Dedifferentiated amniotic fluid mesenchymal stem cell (primary cell): ENCODE results near the gene MVB12B.

Experiments used
- DNase-seq: peaks from one replicate; pipeline ENCODE4 v3.0.0-alpha.2; 2016; ENCODE audit errors: extremely low spot score

Gene MVB12B

GRCh38 chr9:126520453-126520852 is 193.8 kb downstream of the MVB12B start:
- DNase-seq: no peak

GRCh38 chr9:126521089-126521488 is 194.5 kb downstream of the MVB12B start:
- no peak for DNase-seq

GRCh38 chr9:126521551-126521950 is 194.9 kb downstream of the MVB12B start:
- no peak for DNase-seq

- no peak for DNase-seq
Observed at GRCh38 chr9:126521976-126522590, 195.5 kb downstream of the MVB12B start.

- DNase-seq: no peak
Observed at GRCh38 chr9:126522612-126523356, 196.2 kb downstream of the MVB12B start.

GRCh38 chr9:126523611-126524111 is 197.0 kb downstream of the MVB12B start:
- DNase-seq: no peak

- DNase-seq: no peak
Observed at GRCh38 chr9:126524353-126525077, 197.9 kb downstream of the MVB12B start.

GRCh38 chr9:126526218-126527108 is 199.8 kb downstream of the MVB12B start:
- DNase-seq: no peak

- DNase-seq: no peak
Observed at GRCh38 chr9:126527109-126527825, 200.6 kb downstream of the MVB12B start.

GRCh38 chr9:126528111-126528510 is 201.5 kb downstream of the MVB12B start:
- DNase-seq: no peak

GRCh38 chr9:126528915-126529314 is 202.3 kb downstream of the MVB12B start:
- DNase-seq: no peak

- DNase-seq: no peak
Observed at GRCh38 chr9:126531035-126531571, 204.5 kb downstream of the MVB12B start.

- DNase-seq: no peak
Observed at GRCh38 chr9:126531591-126531990, 205.0 kb downstream of the MVB12B start.

GRCh38 chr9:126532019-126532462 is 205.4 kb downstream of the MVB12B start:
- no peak for DNase-seq

GRCh38 chr9:126532489-126532888 is 205.9 kb downstream of the MVB12B start:
- DNase-seq: no peak

GRCh38 chr9:126532951-126533925 is 206.6 kb downstream of the MVB12B start:
- no peak for DNase-seq

- DNase-seq: no peak
Observed at GRCh38 chr9:126533926-126534310, 207.3 kb downstream of the MVB12B start.

- DNase-seq: no peak
Observed at GRCh38 chr9:126534431-126535186, 208.0 kb downstream of the MVB12B start.

- no peak for DNase-seq
Observed at GRCh38 chr9:126536131-126536530, 209.5 kb downstream of the MVB12B start.
